ENCODE measurements around the gene SEZ6L2.

Gene SEZ6L2

DNA sequence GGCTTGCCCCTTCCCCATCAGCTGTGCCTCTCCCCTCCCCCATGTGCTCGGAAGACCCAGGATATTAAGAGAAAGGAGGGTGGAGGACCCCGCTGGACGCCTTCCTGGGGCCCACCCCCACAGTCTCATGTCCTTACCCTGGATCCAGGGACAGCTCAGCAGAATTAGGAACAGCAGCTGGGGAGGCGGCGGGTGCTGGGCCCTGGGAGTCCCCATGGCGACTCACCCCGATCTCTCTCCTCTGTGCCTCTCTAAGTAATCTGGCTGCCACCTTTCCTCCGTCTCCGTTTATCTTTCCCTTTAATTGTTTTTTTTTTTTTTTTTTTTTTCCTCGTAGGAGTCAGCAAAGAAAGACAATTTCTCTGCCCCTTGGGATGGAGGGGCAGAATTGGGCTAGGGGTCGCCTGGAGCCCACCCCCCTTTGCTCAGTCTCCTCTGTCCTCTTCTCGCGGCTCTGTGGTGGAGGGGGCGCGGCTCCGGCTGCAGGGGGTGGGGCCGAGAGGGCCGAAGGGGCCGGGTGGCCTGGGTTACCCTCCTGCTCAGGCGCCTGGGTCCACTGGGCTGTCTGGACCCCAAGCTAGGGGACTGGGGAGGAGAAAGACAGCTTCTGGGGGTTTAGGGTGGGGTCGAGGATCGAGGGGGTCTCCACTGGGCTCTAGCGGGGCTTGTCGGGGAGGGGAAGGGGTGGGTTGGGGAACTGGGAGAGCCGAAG is 390 bp downstream of the SEZ6L2 start:
- Histone ChIP-seq H3K36me3 (ENCODE audit: control insufficient read depth in 4 of 4, insufficient read depth in 4 of 4, low read length in 3 of 4) (no peaks in the 10 kb centered on the region), H3K4me3 (ENCODE audit: control insufficient read depth in 1 of 7, extremely low read depth in 1 of 7, insufficient read depth in 4 of 7, low read depth in 2 of 7, low read length in 6 of 7) (peak overlapping the region in 3 of 7 experiments; percentile 67 to 73 (median 71)), H3K27ac (ENCODE audit: insufficient read depth in 1 of 2, low read depth in 1 of 2, low read length in 2 of 2, poor library complexity in 1 of 2, severe bottlenecking in 2 of 2) (no peak overlapping the region), H3K4me1 (ENCODE audit: control extremely low read depth in 1 of 4, control insufficient read depth in 4 of 4, insufficient read depth in 4 of 4, low read length in 3 of 4) (peaks cover 0 to 22% (median 15%) of the 10 kb centered on the region in 4 experiments), H3K9me3 (ENCODE audit: control extremely low read depth in 1 of 5, control insufficient read depth in 4 of 5, insufficient read depth in 2 of 5, low read depth in 1 of 5, low read length in 4 of 5) (no peaks in the 10 kb centered on the region), H3K27me3 (replicated peaks in 2 of 5; ENCODE audit: control insufficient read depth in 4 of 5, insufficient read depth in 5 of 5, low read length in 4 of 5) (peaks cover 0 to 35% (median 11%) of the 10 kb centered on the region in 5 experiments)
- 4% methylated on average over 9 of the region's 25 CpGs for WGBS (ENCODE audit: insufficient coverage)
- POLR2A ChIA-PET = interaction anchor here (0.5 kb wide), 1 partner anchor 32 kb away, joined by 3 read pairs; no protein-coding TSS in a partner anchor
- CTCF ChIA-PET = interaction anchor here (1.2 to 2.0 kb wide), 4 partner anchors 12 to 198 kb away, joined by 3 to 7 read pairs (median 4); partner anchors contain the start of gene TLCD3B
- no peak for DNase-seq

GRCh38 chr16:29898135-29898803 is 1.1 kb downstream of the SEZ6L2 start:
- CTCF ChIA-PET = interaction anchor here (1.2 kb wide), 1 partner anchor 197 kb away, joined by 4 read pairs; no protein-coding TSS in a partner anchor
- Histone ChIP-seq H3K4me3 (ENCODE audit: control insufficient read depth in 1 of 7, extremely low read depth in 1 of 7, insufficient read depth in 4 of 7, low read depth in 2 of 7, low read length in 6 of 7) (no peak overlapping the region), H3K27ac (ENCODE audit: insufficient read depth in 1 of 2, low read depth in 1 of 2, low read length in 2 of 2, poor library complexity in 1 of 2, severe bottlenecking in 2 of 2) (no peak overlapping the region), H3K4me1 (ENCODE audit: control extremely low read depth in 1 of 4, control insufficient read depth in 4 of 4, insufficient read depth in 4 of 4, low read length in 3 of 4) (peaks cover 0 to 22% (median 15%) of the 10 kb centered on the region in 4 experiments), H3K9me3 (ENCODE audit: control extremely low read depth in 1 of 5, control insufficient read depth in 4 of 5, insufficient read depth in 2 of 5, low read depth in 1 of 5, low read length in 4 of 5) (no peaks in the 10 kb centered on the region), H3K27me3 (replicated peaks in 2 of 5; ENCODE audit: control insufficient read depth in 4 of 5, insufficient read depth in 5 of 5, low read length in 4 of 5) (peaks cover 0 to 35% (median 13%) of the 10 kb centered on the region in 5 experiments), H3K36me3 (ENCODE audit: control insufficient read depth in 4 of 4, insufficient read depth in 4 of 4, low read length in 3 of 4) (no peaks in the 10 kb centered on the region)
- POLR2A ChIA-PET = no interaction called here
- peak in 1 of 3 donors; percentile 16 for DNase-seq
- 8% methylated on average over 7 of the region's 9 CpGs for WGBS (ENCODE audit: insufficient coverage)

GRCh38 chr16:29897333-29897732 is 2.0 kb downstream of the SEZ6L2 start:
- no peaks in the 10 kb centered on the region for H3K9me3 ChIP-seq (ENCODE audit: control extremely low read depth in 1 of 5, control insufficient read depth in 4 of 5, insufficient read depth in 2 of 5, low read depth in 1 of 5, low read length in 4 of 5)
- POLR2A ChIA-PET = no interaction called here
- peaks cover 0 to 22% (median 15%) of the 10 kb centered on the region in 4 experiments for H3K4me1 ChIP-seq (ENCODE audit: control extremely low read depth in 1 of 4, control insufficient read depth in 4 of 4, insufficient read depth in 4 of 4, low read length in 3 of 4)
- no peak overlapping the region for H3K27ac ChIP-seq (ENCODE audit: insufficient read depth in 1 of 2, low read depth in 1 of 2, low read length in 2 of 2, poor library complexity in 1 of 2, severe bottlenecking in 2 of 2)
- no peak overlapping the region for H3K4me3 ChIP-seq (ENCODE audit: control insufficient read depth in 1 of 7, extremely low read depth in 1 of 7, insufficient read depth in 4 of 7, low read depth in 2 of 7, low read length in 6 of 7)
- H3K36me3 ChIP-seq (ENCODE audit: control insufficient read depth in 4 of 4, insufficient read depth in 4 of 4, low read length in 3 of 4) = no peaks in the 10 kb centered on the region
- H3K27me3 ChIP-seq (replicated peaks in 2 of 5; ENCODE audit: control insufficient read depth in 4 of 5, insufficient read depth in 5 of 5, low read length in 4 of 5) = peaks cover 0 to 35% (median 13%) of the 10 kb centered on the region in 5 experiments
- no peak for DNase-seq
- WGBS (ENCODE audit: insufficient coverage) = 58% methylated on average over 3 of the region's 4 CpGs
- CTCF ChIA-PET = no interaction called here

DNA sequence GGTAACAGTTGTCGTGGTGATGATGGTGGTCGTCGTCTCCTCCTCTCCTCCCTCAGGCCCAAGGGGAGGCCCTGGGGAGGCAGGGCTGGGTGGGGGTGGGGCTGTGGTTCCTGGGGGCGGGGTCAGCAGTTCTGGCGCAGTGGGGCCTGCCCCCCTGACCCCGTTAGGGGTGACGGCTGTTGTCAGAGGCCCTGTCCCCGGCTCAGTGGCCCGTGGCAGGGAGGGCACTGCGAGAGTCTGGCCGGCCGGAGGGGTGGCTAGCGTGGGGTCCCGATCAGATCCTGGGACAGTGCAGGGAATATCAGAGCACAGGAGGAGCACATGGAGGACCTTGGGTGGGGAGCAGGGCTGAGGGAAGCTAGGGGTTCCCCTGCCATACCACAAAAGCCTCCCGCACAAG is 2.5 kb downstream of the SEZ6L2 start:
- no peaks in the 10 kb centered on the region for H3K9me3 ChIP-seq (ENCODE audit: control extremely low read depth in 1 of 5, control insufficient read depth in 4 of 5, insufficient read depth in 2 of 5, low read depth in 1 of 5, low read length in 4 of 5)
- H3K27me3 ChIP-seq (replicated peaks in 2 of 5; ENCODE audit: control insufficient read depth in 4 of 5, insufficient read depth in 5 of 5, low read length in 4 of 5) = peaks cover 0 to 34% (median 13%) of the 10 kb centered on the region in 5 experiments
- H3K27ac ChIP-seq (ENCODE audit: insufficient read depth in 1 of 2, low read depth in 1 of 2, low read length in 2 of 2, poor library complexity in 1 of 2, severe bottlenecking in 2 of 2) = no peak overlapping the region
- H3K4me1 ChIP-seq (ENCODE audit: control extremely low read depth in 1 of 4, control insufficient read depth in 4 of 4, insufficient read depth in 4 of 4, low read length in 3 of 4) = peaks cover 0 to 22% (median 15%) of the 10 kb centered on the region in 4 experiments
- 68% methylated on average over 9 of the region's 15 CpGs for WGBS (ENCODE audit: insufficient coverage)
- POLR2A ChIA-PET = no interaction called here
- CTCF ChIA-PET = no interaction called here
- no peaks in the 10 kb centered on the region for H3K36me3 ChIP-seq (ENCODE audit: control insufficient read depth in 4 of 4, insufficient read depth in 4 of 4, low read length in 3 of 4)
- no peak for DNase-seq
- H3K4me3 ChIP-seq (ENCODE audit: control insufficient read depth in 1 of 7, extremely low read depth in 1 of 7, insufficient read depth in 4 of 7, low read depth in 2 of 7, low read length in 6 of 7) = no peak overlapping the region

DNA sequence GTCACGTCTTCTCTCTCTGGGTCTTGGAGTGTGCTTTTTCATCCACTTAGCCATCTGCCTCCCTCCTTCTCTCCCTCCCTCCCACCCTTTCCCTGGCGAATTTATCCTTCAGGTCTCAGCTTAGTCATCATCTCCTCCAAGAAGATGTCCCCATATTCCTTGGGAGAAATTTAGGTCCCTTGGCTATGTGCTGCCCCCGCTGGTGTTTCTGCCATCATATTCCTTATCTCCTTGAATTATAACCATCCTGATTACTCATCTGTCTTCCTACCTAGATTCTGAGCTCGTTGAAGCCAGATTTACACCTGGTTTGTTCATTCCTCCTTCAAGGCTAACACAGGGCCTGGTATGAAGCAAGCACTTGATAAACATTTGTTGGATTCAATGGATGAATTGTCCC is 5.0 kb downstream of the SEZ6L2 start:
- ChIA-PET CTCF (interaction anchor here (0.7 kb wide), 1 partner anchor 17 kb away, joined by 3 read pairs; no protein-coding TSS in a partner anchor), POLR2A (no interaction called here)

GRCh38 chr16:29893553-29893952 is 5.8 kb downstream of the SEZ6L2 start:
- WGBS (ENCODE audit: insufficient coverage) = 84% methylated on average over 3 of the region's 3 CpGs
- peak in 1 of 3 donors; percentile 16 for DNase-seq
- Histone ChIP-seq H3K36me3 (ENCODE audit: control insufficient read depth in 4 of 4, insufficient read depth in 4 of 4, low read length in 3 of 4) (no peaks in the 10 kb centered on the region), H3K27ac (ENCODE audit: insufficient read depth in 1 of 2, low read depth in 1 of 2, low read length in 2 of 2, poor library complexity in 1 of 2, severe bottlenecking in 2 of 2) (no peak overlapping the region), H3K4me1 (ENCODE audit: control extremely low read depth in 1 of 4, control insufficient read depth in 4 of 4, insufficient read depth in 4 of 4, low read length in 3 of 4) (peaks cover 0 to 3% (median under 1%) of the 10 kb centered on the region in 4 experiments), H3K27me3 (replicated peaks in 2 of 5; ENCODE audit: control insufficient read depth in 4 of 5, insufficient read depth in 5 of 5, low read length in 4 of 5) (peaks cover 0 to 20% (median 11%) of the 10 kb centered on the region in 5 experiments), H3K9me3 (ENCODE audit: control extremely low read depth in 1 of 5, control insufficient read depth in 4 of 5, insufficient read depth in 2 of 5, low read depth in 1 of 5, low read length in 4 of 5) (no peaks in the 10 kb centered on the region), H3K4me3 (ENCODE audit: control insufficient read depth in 1 of 7, extremely low read depth in 1 of 7, insufficient read depth in 4 of 7, low read depth in 2 of 7, low read length in 6 of 7) (no peak overlapping the region)
- CTCF ChIA-PET = no interaction called here
- POLR2A ChIA-PET = no interaction called here

More for the DNA sequence above, 5.0 kb downstream of the SEZ6L2 start:
- Histone ChIP-seq H3K27me3 (replicated peaks in 2 of 5; ENCODE audit: control insufficient read depth in 4 of 5, insufficient read depth in 5 of 5, low read length in 4 of 5) (peaks cover 0 to 24% (median 11%) of the 10 kb centered on the region in 5 experiments), H3K36me3 (ENCODE audit: control insufficient read depth in 4 of 4, insufficient read depth in 4 of 4, low read length in 3 of 4) (no peaks in the 10 kb centered on the region), H3K27ac (ENCODE audit: insufficient read depth in 1 of 2, low read depth in 1 of 2, low read length in 2 of 2, poor library complexity in 1 of 2, severe bottlenecking in 2 of 2) (no peak overlapping the region), H3K4me3 (ENCODE audit: control insufficient read depth in 1 of 7, extremely low read depth in 1 of 7, insufficient read depth in 4 of 7, low read depth in 2 of 7, low read length in 6 of 7) (no peak overlapping the region), H3K9me3 (ENCODE audit: control extremely low read depth in 1 of 5, control insufficient read depth in 4 of 5, insufficient read depth in 2 of 5, low read depth in 1 of 5, low read length in 4 of 5) (no peaks in the 10 kb centered on the region), H3K4me1 (ENCODE audit: control extremely low read depth in 1 of 4, control insufficient read depth in 4 of 4, insufficient read depth in 4 of 4, low read length in 3 of 4) (peaks cover 0 to 10% (median 4%) of the 10 kb centered on the region in 4 experiments)
- DNase-seq = no peak
- 93% methylated on average over 3 of the region's 4 CpGs for WGBS (ENCODE audit: insufficient coverage)

- H3K4me3 ChIP-seq (ENCODE audit: control insufficient read depth in 1 of 7, extremely low read depth in 1 of 7, insufficient read depth in 4 of 7, low read depth in 2 of 7, low read length in 6 of 7) = no peak overlapping the region
- no peak for DNase-seq
- H3K27ac ChIP-seq (ENCODE audit: insufficient read depth in 1 of 2, low read depth in 1 of 2, low read length in 2 of 2, poor library complexity in 1 of 2, severe bottlenecking in 2 of 2) = no peak overlapping the region
- no peaks in the 10 kb centered on the region for H3K4me1 ChIP-seq (ENCODE audit: control extremely low read depth in 1 of 4, control insufficient read depth in 4 of 4, insufficient read depth in 4 of 4, low read length in 3 of 4)
- ChIA-PET CTCF (interaction anchor here (0.8 kb wide), 1 partner anchor 17 kb away, joined by 3 read pairs; no protein-coding TSS in a partner anchor), POLR2A (no interaction called here)
- H3K27me3 ChIP-seq (replicated peaks in 2 of 5; ENCODE audit: control insufficient read depth in 4 of 5, insufficient read depth in 5 of 5, low read length in 4 of 5) = peaks cover 0 to 9% (median 4%) of the 10 kb centered on the region in 5 experiments
- no peaks in the 10 kb centered on the region for H3K9me3 ChIP-seq (ENCODE audit: control extremely low read depth in 1 of 5, control insufficient read depth in 4 of 5, insufficient read depth in 2 of 5, low read depth in 1 of 5, low read length in 4 of 5)
- no peaks in the 10 kb centered on the region for H3K36me3 ChIP-seq (ENCODE audit: control insufficient read depth in 4 of 4, insufficient read depth in 4 of 4, low read length in 3 of 4)
- 91% methylated on average over 6 of the region's 6 CpGs for WGBS (ENCODE audit: insufficient coverage)
Observed at GRCh38 chr16:29892458-29892813, 6.9 kb downstream of the SEZ6L2 start.
